K562 (cell line): ENCODE data around the gene MRFAP1. TPM values are rescaled to one million over a fixed set of nuclear protein-coding genes. Genes with fewer than 3 reads are reported as not detected.

Source experiments
- ATAC-seq: fragments of 200-7000 bp; cut with Tn5 transposase; 3 replicates; pipeline ENCODE4 v1.9.1; 2020; ENCODE audit warnings: moderate library complexity
- BruUV-seq: library from RNA; stranded (reverse); fragments of 400-500 nt; replicated peaks from 2 replicates; lab custom pipeline; 2021; lab: Mats Ljungman, UMichigan
- CTCF ChIA-PET: fragments of 300-600 bp; formaldehyde crosslinking; extraction: SDS; loops from one replicate; lab custom pipeline; 2021; ENCODE audit warnings: low intra/inter-chr PET ratio; lab: Yijun Ruan, JAX
- POLR2A ChIA-PET: fragments of 300-600, 350-650 bp; sonication (Branson Sonifier 250); formaldehyde crosslinking; extraction: SDS; loops from one replicate; lab custom pipeline; 2021; ENCODE audit warnings: antibody characterized with exemption, inconsistent platforms; lab: Yijun Ruan, JAX
- DNase-seq, 4 experiments: peaks; one replicate each; pipeline versions ENCODE4 v3.0.0 to v3.0.0-alpha.2; 2011 to 2018; ENCODE audit warnings: low spot score in 3 of 4, mixed read lengths in 3 of 4; ENCODE audit errors: extremely low read depth in 1 of 4
- FAIRE-seq: peaks from 2 replicates; lab custom pipeline; 2011; peaks lifted over from hg19 to GRCh38; lab: Jason Lieb, UNC
- H2AFZ ChIP-seq: 2 replicates; pipeline ENCODE4 v1.6.0; 2011; ENCODE audit warnings: low read depth, low read length, control low read depth, inconsistent platforms
- H3K27ac ChIP-seq: fragments of 200-600 bp; 3 replicates; pipeline ENCODE4 v1.8.0; 2011; ENCODE audit warnings: low read depth, mild to moderate bottlenecking, control low read depth, inconsistent platforms, low read length, moderate library complexity, mixed read lengths; ENCODE audit errors: extremely low read depth
- H3K27me3 ChIP-seq, 2 experiments: fragments of 300-600 bp in 1 of 2; 2 replicates in 1 of 2; 3 replicates in 1 of 2; pipeline versions ENCODE4 v1.6.0 to v1.8.0; 2011; ENCODE audit warnings: inconsistent platforms in 2 of 2, low read length in 2 of 2, mild to moderate bottlenecking in 1 of 2, mixed read lengths in 1 of 2, moderate library complexity in 1 of 2; ENCODE audit not compliant: control insufficient read depth in 2 of 2, insufficient read depth in 2 of 2
- H3K36me3 ChIP-seq: fragments of 300-600 bp; 3 replicates; pipeline ENCODE4 v1.8.0; 2011; ENCODE audit warnings: mild to moderate bottlenecking, low read length, inconsistent platforms; ENCODE audit not compliant: control insufficient read depth, insufficient read depth
- H3K4me1 ChIP-seq, 2 experiments: fragments of 200-600 bp in 1 of 2; replicated peaks in 1 of 2; 2 replicates in 1 of 2; 3 replicates in 1 of 2; pipeline versions ENCODE4 v1.5.1 to v1.8.0; 2011; ENCODE audit warnings: inconsistent platforms in 2 of 2, low read length in 2 of 2, mild to moderate bottlenecking in 1 of 2, mixed read lengths in 1 of 2, moderate library complexity in 1 of 2; ENCODE audit not compliant: control insufficient read depth in 2 of 2, insufficient read depth in 2 of 2
- H3K4me2 ChIP-seq: 2 replicates; pipeline ENCODE4 v1.6.1; 2011; ENCODE audit warnings: low read length, control low read depth, inconsistent platforms, mixed read lengths; ENCODE audit not compliant: insufficient read depth
- H3K4me3 ChIP-seq: fragments of 200-600 bp; sonication (generic), shearing (Covaris generic); 2 replicates; pipeline ENCODE4 v1.5.1; 2016; ENCODE audit warnings: control low read depth, inconsistent platforms
- H3K79me2 ChIP-seq: fragments of 200-600 bp; 3 replicates; pipeline ENCODE4 v1.8.0; 2011; ENCODE audit warnings: low read length, inconsistent platforms; ENCODE audit not compliant: control insufficient read depth, insufficient read depth
- H3K9ac ChIP-seq, 2 experiments: 2 replicates each; pipeline versions ENCODE4 v1.6.0 to v1.6.1; 2011; ENCODE audit warnings: low read depth in 2 of 2, low read length in 2 of 2, control low read depth in 1 of 2, inconsistent platforms in 1 of 2, mild to moderate bottlenecking in 1 of 2, mixed read lengths in 1 of 2; ENCODE audit not compliant: insufficient read depth in 1 of 2
- H3K9me1 ChIP-seq: one replicate; pipeline ENCODE4 v1.6.0; 2011; ENCODE audit warnings: inconsistent platforms, mild to moderate bottlenecking, low read length, moderate library complexity; ENCODE audit not compliant: control insufficient read depth, insufficient read depth
- H3K9me3 ChIP-seq: replicated peaks from 2 replicates; pipeline ENCODE4 v1.5.1; 2011; ENCODE audit warnings: low read depth, low read length, inconsistent platforms; ENCODE audit not compliant: control insufficient read depth, insufficient read depth
- H4K20me1 ChIP-seq: replicated peaks from 2 replicates; pipeline ENCODE4 v1.6.1; 2011; ENCODE audit warnings: low read length, inconsistent platforms, mixed read lengths; ENCODE audit not compliant: control insufficient read depth, insufficient read depth
- CREB5 ChIP-seq: fragments of 250-450 bp; sonication (Bioruptor Pico); IDR thresholded peaks from 2 replicates; pipeline ENCODE4 v1.5.0; 2020; ENCODE audit warnings: mild to moderate bottlenecking
- MED1 ChIP-seq: sonication (generic); formaldehyde crosslinking; IDR thresholded peaks from 2 replicates; pipeline ENCODE4 v1.8.1; 2023; ENCODE audit warnings: missing genetic modification reagents, borderline replicate concordance
- SPI1 ChIP-seq: IDR thresholded peaks from 2 replicates; pipeline ENCODE4 v1.6.1; 2011; ENCODE audit warnings: low read depth, low read length, control low read depth, borderline replicate concordance
- WGBS: fragments of 100-300 bp; shearing (Covaris generic); methylation state at CpG from one replicate; pipeline ENCODE4 v1.1.6; 2016; ENCODE audit warnings: low coverage, mixed read lengths; ENCODE audit not compliant: insufficient coverage; ENCODE audit errors: missing lambda C conversion rate; 5-methylcytosine and 5-hydroxymethylcytosine counted together
- in situ Hi-C: fragments of 300-500 bp; cut with MboI; formaldehyde crosslinking; loops from 4 replicates; pipeline ENCODE4 v1.15.0; 2018; ENCODE audit warnings: inconsistent platforms, mixed read lengths
- intact Hi-C: fragments of 100-400 bp; cut with micrococcal nuclease; formaldehyde crosslinking; loops from 2 replicates; pipeline ENCODE4 v1.14.2; 2022
- polyA plus RNA-seq, 8 experiments: library from polyadenylated mRNA; depleted of rRNA in 4 of 8; stranded (reverse) in 5 of 8; unstranded in 3 of 8; fragments of >200 nt; fragmentation: Nextera tagmentation in 2 of 8; fragmentation: Illumina TruSeq in 1 of 8; extraction: Ambion mirVana in 2 of 8; extraction: Trizol in 1 of 8; gene quantifications; 2 replicates each; pipeline versions ENCODE4 v1.2.1 to v1.2.3, GENCODE V29; 2011 to 2014; ENCODE audit warnings: inconsistent platforms in 1 of 8, missing spikeins in 1 of 8
- total RNA-seq, 7 experiments: library from RNA; depleted of rRNA in 6 of 7; stranded (reverse); fragments of >200 nt in 6 of 7; fragmentation: Illumina TruSeq in 2 of 7; extraction: Trizol in 2 of 7; gene quantifications; 2 replicates each; pipeline versions ENCODE4 v1.2.1 to v1.2.3, GENCODE V29; 2011 to 2021; ENCODE audit warnings: low replicate concordance in 1 of 7

The MRFAP1 gene
- total and polyA plus RNA-seq, 9 of the 15 experiments (the other 6 are each of a cell fraction or from before 2014, with no cell fraction given), result 46.0 to 270 (median 151) TPM

- in situ Hi-C loops, result no loop called here
- H3K27me3 ChIP-seq, result no peaks in the 10 kb centered on the region
- intact Hi-C loops, result no loop called here
- ChIA-PET CTCF (no interaction called here), POLR2A (interaction anchor here (1.0 kb wide), 1 partner anchor 65 kb away, joined by 4 read pairs; no protein-coding TSS in a partner anchor)
- peak overlapping the region; percentile 40; the same call in 1 of the 2 replicates for H2AFZ ChIP-seq
- H3K9me3 ChIP-seq, result no peaks in the 10 kb centered on the region
- TF ChIP-seq CREB5 (no peak), SPI1 (0 out of 2 replicates have a peak, but pooled peaks have one; percentile 4)
- no TSS peak for BruUV-seq
- no peaks in the 10 kb centered on the region; the same call in 2 of the 3 replicates for H3K79me2 ChIP-seq
- DNase-seq (peak in 1 of 4 experiments; percentile 31), ATAC-seq (peak; percentile 65), FAIRE-seq (peak; percentile 23)
- H3K9ac ChIP-seq, result no peak overlapping the region; a peak in 1 of 4 replicates
- H3K36me3 ChIP-seq, result no peaks in the 10 kb centered on the region
- peaks cover 6 to 15% of the 10 kb centered on the region in 2 experiments for H3K4me1 ChIP-seq
- no peaks in the 10 kb centered on the region for H3K9me1 ChIP-seq
- no peak overlapping the region for H3K27ac ChIP-seq
- no peak overlapping the region for H3K4me3 ChIP-seq
- no peaks in the 10 kb centered on the region for H4K20me1 ChIP-seq
- peak overlapping the region; percentile 41; the same call in 1 of the 2 replicates for H3K4me2 ChIP-seq
- WGBS, result 12% methylated on average over 9 of the region's 9 CpGs
These were observed 15.2 kb upstream of the MRFAP1 start for GRCh38 chr4:6625256-6625655.

- WGBS, result 66% methylated on average over 10 of the region's 11 CpGs
- CTCF ChIA-PET, result no interaction called here
- Histone ChIP-seq H3K4me1 (peaks cover 6 to 14% of the 10 kb centered on the region in 2 experiments), H3K9me3 (no peaks in the 10 kb centered on the region), H3K79me2 (no peaks in the 10 kb centered on the region; the same call in 2 of the 3 replicates), H3K36me3 (no peaks in the 10 kb centered on the region), H3K27me3 (no peaks in the 10 kb centered on the region), H3K9me1 (no peaks in the 10 kb centered on the region), H3K4me3 (no peak overlapping the region), H3K9ac (no peak overlapping the region), H3K27ac (no peak overlapping the region), H3K4me2 (no peak overlapping the region), H4K20me1 (no peaks in the 10 kb centered on the region), H2AFZ (no peak overlapping the region)
- FAIRE-seq, result no peak
- no peak for TF ChIP-seq MED1
- no peak for ATAC-seq
- in situ Hi-C loops, result no loop called here
- POLR2A ChIA-PET, result interaction anchor here (1.0 kb wide), 2 partner anchors 14 to 64 kb away, joined by 4 read pairs; partner anchors contain the start of gene MRFAP1
- intact Hi-C loops, result no loop called here
- no peak for DNase-seq
- no TSS peak for BruUV-seq
These were observed 14.4 kb upstream of the MRFAP1 start for GRCh38 chr4:6626066-6626465.
